Osteoblast (primary cell): ENCODE data around the gene IKZF3. TPM values are rescaled to one million over a fixed set of nuclear protein-coding genes. Genes with fewer than 3 reads are reported as not detected.
A peak's percentile ranks its signal among the peaks of the same experiment; 100 is the strongest.

Experiments
- DNase-seq: peaks from one replicate; pipeline ENCODE4 v3.0.0; 2011; ENCODE audit warnings: low spot score, mixed read lengths; ENCODE audit not compliant: insufficient read length; ENCODE audit errors: missing footprints
- H2AFZ ChIP-seq: 2 replicates; pipeline ENCODE4 v1.6.0; 2011; ENCODE audit warnings: mild to moderate bottlenecking, low read length
- H3K27ac ChIP-seq: 2 replicates; pipeline ENCODE4 v1.5.1; 2011; ENCODE audit warnings: mild to moderate bottlenecking, low read depth, low read length, moderate library complexity
- H3K27me3 ChIP-seq: 2 replicates; pipeline ENCODE4 v1.6.0; 2012; ENCODE audit warnings: mild to moderate bottlenecking, control low read depth, inconsistent platforms, low read length, moderate library complexity; ENCODE audit not compliant: insufficient read depth
- H3K36me3 ChIP-seq: 2 replicates; pipeline ENCODE4 v1.5.1; 2011; ENCODE audit warnings: mild to moderate bottlenecking, low read length, control low read depth, moderate library complexity; ENCODE audit not compliant: insufficient read depth
- H3K4me1 ChIP-seq: 2 replicates; pipeline ENCODE4 v1.5.1; 2011; ENCODE audit warnings: mild to moderate bottlenecking, low read length, control low read depth, moderate library complexity; ENCODE audit not compliant: insufficient read depth
- H3K4me2 ChIP-seq: 2 replicates; pipeline ENCODE4 v1.6.0; 2011; ENCODE audit warnings: mild to moderate bottlenecking, low read length; ENCODE audit not compliant: insufficient read depth
- H3K4me3 ChIP-seq: fragments of 200-600 bp; sonication (generic); 3 replicates; pipeline ENCODE4 v1.5.1; 2012; ENCODE audit warnings: mild to moderate bottlenecking, low read length, inconsistent platforms; ENCODE audit not compliant: insufficient read depth
- H3K79me2 ChIP-seq: 2 replicates; pipeline ENCODE4 v1.6.0; 2012; ENCODE audit warnings: mild to moderate bottlenecking, low read length, control low read depth, inconsistent platforms; ENCODE audit not compliant: insufficient read depth
- H3K9me3 ChIP-seq: 2 replicates; pipeline ENCODE4 v1.5.1; 2011; ENCODE audit warnings: low read depth, low read length, control low read depth
- H4K20me1 ChIP-seq: 2 replicates; pipeline ENCODE4 v1.6.0; 2012; ENCODE audit warnings: mild to moderate bottlenecking, low read length, control low read depth; ENCODE audit not compliant: insufficient read depth
- small RNA-seq: library from RNA; depleted of rRNA; stranded (forward); fragments of <200 nt; gene quantifications from one replicate; pipeline ENCODE3, GENCODE V24; 2012
- total RNA-seq: library from RNA; depleted of rRNA; stranded (reverse); fragments of >200 nt; gene quantifications from 2 replicates; pipeline ENCODE4 v1.2.3, GENCODE V29; 2012
- TF ChIP-seq, protein P1 (sequence below): IDR thresholded peaks from 2 replicates; pipeline ENCODE4 v1.5.1; 2011; ENCODE audit warnings: mild to moderate bottlenecking, low read depth, low read length, moderate library complexity; ENCODE audit errors: extremely low read depth

Gene IKZF3
- total RNA-seq, 1 donor = not detected

DNA sequence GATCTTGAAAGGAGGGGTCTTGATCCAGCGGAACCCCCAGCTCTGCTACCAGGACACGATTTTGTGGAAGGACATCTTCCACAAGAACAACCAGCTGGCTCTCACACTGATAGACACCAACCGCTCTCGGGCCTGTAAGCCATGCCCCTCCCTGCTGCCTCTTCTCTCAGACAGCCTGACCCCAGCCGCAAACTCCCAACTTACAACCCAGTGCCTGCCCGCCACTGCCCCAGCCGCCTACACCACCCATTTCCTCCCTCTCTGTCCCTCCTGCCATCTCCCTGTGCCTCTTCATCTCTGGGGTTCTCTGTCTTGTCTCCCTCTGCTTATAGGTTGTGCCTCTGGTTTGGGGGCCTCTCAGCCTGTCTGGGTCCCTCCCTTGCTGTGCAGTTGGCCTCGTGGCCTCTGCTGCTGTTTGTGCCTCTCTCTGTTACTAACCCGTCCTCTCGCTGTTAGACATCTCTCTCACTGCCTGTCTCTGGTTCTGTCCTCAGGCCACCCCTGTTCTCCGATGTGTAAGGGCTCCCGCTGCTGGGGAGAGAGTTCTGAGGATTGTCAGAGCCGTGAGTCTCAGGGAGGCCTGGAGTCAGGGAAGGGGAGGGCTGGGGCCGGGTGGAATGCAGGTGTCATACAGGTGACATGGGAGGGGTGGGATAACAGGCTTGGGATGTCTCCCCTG lies 154.7 kb downstream of the IKZF3 start:
- H3K4me3 ChIP-seq = no peak overlapping the region
- H3K4me1 ChIP-seq = peaks cover 5% of the 10 kb centered on the region
- H4K20me1 ChIP-seq = peaks cover 26% of the 10 kb centered on the region
- H3K9me3 ChIP-seq = no peaks in the 10 kb centered on the region
- H2AFZ ChIP-seq = no peak overlapping the region
- H3K79me2 ChIP-seq = peaks cover 22% of the 10 kb centered on the region
- TF ChIP-seq, protein P1, sequence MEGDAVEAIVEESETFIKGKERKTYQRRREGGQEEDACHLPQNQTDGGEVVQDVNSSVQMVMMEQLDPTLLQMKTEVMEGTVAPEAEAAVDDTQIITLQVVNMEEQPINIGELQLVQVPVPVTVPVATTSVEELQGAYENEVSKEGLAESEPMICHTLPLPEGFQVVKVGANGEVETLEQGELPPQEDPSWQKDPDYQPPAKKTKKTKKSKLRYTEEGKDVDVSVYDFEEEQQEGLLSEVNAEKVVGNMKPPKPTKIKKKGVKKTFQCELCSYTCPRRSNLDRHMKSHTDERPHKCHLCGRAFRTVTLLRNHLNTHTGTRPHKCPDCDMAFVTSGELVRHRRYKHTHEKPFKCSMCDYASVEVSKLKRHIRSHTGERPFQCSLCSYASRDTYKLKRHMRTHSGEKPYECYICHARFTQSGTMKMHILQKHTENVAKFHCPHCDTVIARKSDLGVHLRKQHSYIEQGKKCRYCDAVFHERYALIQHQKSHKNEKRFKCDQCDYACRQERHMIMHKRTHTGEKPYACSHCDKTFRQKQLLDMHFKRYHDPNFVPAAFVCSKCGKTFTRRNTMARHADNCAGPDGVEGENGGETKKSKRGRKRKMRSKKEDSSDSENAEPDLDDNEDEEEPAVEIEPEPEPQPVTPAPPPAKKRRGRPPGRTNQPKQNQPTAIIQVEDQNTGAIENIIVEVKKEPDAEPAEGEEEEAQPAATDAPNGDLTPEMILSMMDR = no peak
- no peak overlapping the region for H3K27ac ChIP-seq
- H3K27me3 ChIP-seq = no peaks in the 10 kb centered on the region
- peak; percentile 43 for DNase-seq
- peaks cover 43% of the 10 kb centered on the region for H3K36me3 ChIP-seq
- H3K4me2 ChIP-seq = no peak overlapping the region

Small RNAs within 50 kb of the gene (small RNA-seq; reads per million reads assigned to genes)
- gene AC090844.1 = not detected
- gene MIR4728 = not detected

Other genes with a start within 250 kb of the IKZF3 start
- not detected in 2 replicates for gene PPP1R1B, start 237.4 kb downstream of the IKZF3 start, total RNA-seq
- 31.5 and 35.8 TPM in 2 replicates for gene STARD3, start 227.2 kb downstream of the IKZF3 start, total RNA-seq
- 0.29 and 0.36 TPM in 2 replicates for gene TCAP, start 199.0 kb downstream of the IKZF3 start, total RNA-seq
- not detected in 2 replicates for gene PNMT, start 195.9 kb downstream of the IKZF3 start, total RNA-seq
- gene PGAP3, start 176.3 kb downstream of the IKZF3 start, total RNA-seq = 10.3 and 10.9 TPM in 2 replicates
- gene ERBB2, start 164.2 kb downstream of the IKZF3 start, total RNA-seq = 40.4 and 44.2 TPM in 2 replicates
- 14.8 and 16.5 TPM in 2 replicates for gene MIEN1, start 133.8 kb downstream of the IKZF3 start, total RNA-seq
- under 0.01 and 0.29 TPM in 2 replicates for gene GRB7, start 126.4 kb downstream of the IKZF3 start, total RNA-seq
- not detected in 2 replicates for gene ZPBP2, start 3.9 kb upstream of the IKZF3 start, total RNA-seq
- 5.3 and 5.8 TPM in 2 replicates for gene GSDMB, start 54.3 kb upstream of the IKZF3 start, total RNA-seq
- gene ORMDL3, start 63.3 kb upstream of the IKZF3 start, total RNA-seq = 39.8 and 46.6 TPM in 2 replicates
- gene LRRC3C, start 63.4 kb upstream of the IKZF3 start, total RNA-seq = not detected in 2 replicates
- under 0.01 TPM in 1 of 2 replicates, not detected in the other for gene GSDMA, start 98.7 kb upstream of the IKZF3 start, total RNA-seq
- gene PSMD3, start 116.5 kb upstream of the IKZF3 start, total RNA-seq = 94.8 and 99.3 TPM in 2 replicates
- gene CSF3, start 151.1 kb upstream of the IKZF3 start, total RNA-seq = not detected in 2 replicates
- 33.6 and 36.6 TPM in 2 replicates for gene MED24, start 190.1 kb upstream of the IKZF3 start, total RNA-seq
- gene THRA, start 198.7 kb upstream of the IKZF3 start, total RNA-seq = 30.6 and 33.3 TPM in 2 replicates
- gene NR1D1, start 236.3 kb upstream of the IKZF3 start, total RNA-seq = 5.1 and 7.1 TPM in 2 replicates